Glutamatergic neuron (in vitro differentiated cells): Measurements from ENCODE around the gene IFI44L. TPM values are rescaled to one million over a fixed set of nuclear protein-coding genes. Genes with fewer than 3 reads are reported as not detected.

Experiments
- DNase-seq: peaks from one replicate; pipeline ENCODE4 v3.0.0; 2022
- H3K27ac Mint-ChIP-seq: one replicate; pipeline ENCODE4 v1.8.0; 2020; ENCODE audit warnings: mild to moderate bottlenecking, mixed read lengths, inconsistent platforms; ENCODE audit not compliant: unreplicated experiment
- H3K27me3 Mint-ChIP-seq: one replicate; pipeline ENCODE4 v1.8.0; 2020; ENCODE audit warnings: mild to moderate bottlenecking, moderate library complexity, mixed read lengths, inconsistent platforms; ENCODE audit not compliant: unreplicated experiment
- H3K36me3 Mint-ChIP-seq: one replicate; pipeline ENCODE4 v1.8.0; 2020; ENCODE audit warnings: mild to moderate bottlenecking, mixed read lengths, inconsistent platforms; ENCODE audit not compliant: unreplicated experiment
- H3K4me1 Mint-ChIP-seq: one replicate; pipeline ENCODE4 v1.8.0; 2020; ENCODE audit warnings: mild to moderate bottlenecking, low read depth, mixed read lengths, inconsistent platforms; ENCODE audit not compliant: unreplicated experiment
- H3K4me3 Mint-ChIP-seq: one replicate; pipeline ENCODE4 v1.8.0; 2020; ENCODE audit warnings: mild to moderate bottlenecking, mixed read lengths, inconsistent platforms; ENCODE audit not compliant: unreplicated experiment
- H3K9me3 Mint-ChIP-seq: one replicate; pipeline ENCODE4 v1.8.0; 2020; ENCODE audit warnings: mild to moderate bottlenecking, moderate library complexity, mixed read lengths, inconsistent platforms; ENCODE audit not compliant: unreplicated experiment
- total RNA-seq: library from RNA; stranded (reverse); fragmentation: NEBNext Ultra II Directional; extraction: Animal tissue kit (Norgen Biotek cat#: 25700); gene quantifications from one replicate; pipeline ENCODE4 v1.2.1, GENCODE V29; 2021; ENCODE audit not compliant: unreplicated experiment
- TF ChIP-seq, protein P1 (sequence below): fragments of 200-600 bp; sonication (generic); IDR thresholded peaks from one replicate; pipeline ENCODE4 v1.5.0; 2021; ENCODE audit not compliant: partially characterized antibody, unreplicated experiment

IFI44L gene
- total RNA-seq, 1 donor from 2014 or later: not detected

DNA sequence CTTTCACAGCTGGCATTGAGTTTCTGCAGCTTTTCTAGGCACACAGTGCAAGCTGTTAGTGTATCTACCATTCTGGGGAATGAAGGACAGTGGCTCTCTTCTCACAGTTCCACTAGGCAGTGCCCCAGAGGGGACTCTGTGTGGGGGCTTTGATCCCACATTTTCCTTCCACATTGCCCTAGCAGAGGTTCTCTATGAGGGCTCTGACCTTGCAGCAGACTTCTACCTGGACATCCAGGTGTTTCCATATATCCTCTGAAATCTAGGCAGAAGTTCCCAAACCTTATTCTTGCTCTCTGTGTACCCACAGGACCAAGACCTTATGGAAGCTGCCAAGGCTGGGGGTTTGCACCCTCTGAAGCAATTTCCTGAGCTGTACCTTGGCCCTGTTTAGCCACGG is 27.0 kb downstream of the IFI44L start:
- no peaks in the 10 kb centered on the region for H3K4me1 Mint-ChIP-seq
- H3K4me3 Mint-ChIP-seq: no peak overlapping the region
- TF ChIP-seq, protein P1, sequence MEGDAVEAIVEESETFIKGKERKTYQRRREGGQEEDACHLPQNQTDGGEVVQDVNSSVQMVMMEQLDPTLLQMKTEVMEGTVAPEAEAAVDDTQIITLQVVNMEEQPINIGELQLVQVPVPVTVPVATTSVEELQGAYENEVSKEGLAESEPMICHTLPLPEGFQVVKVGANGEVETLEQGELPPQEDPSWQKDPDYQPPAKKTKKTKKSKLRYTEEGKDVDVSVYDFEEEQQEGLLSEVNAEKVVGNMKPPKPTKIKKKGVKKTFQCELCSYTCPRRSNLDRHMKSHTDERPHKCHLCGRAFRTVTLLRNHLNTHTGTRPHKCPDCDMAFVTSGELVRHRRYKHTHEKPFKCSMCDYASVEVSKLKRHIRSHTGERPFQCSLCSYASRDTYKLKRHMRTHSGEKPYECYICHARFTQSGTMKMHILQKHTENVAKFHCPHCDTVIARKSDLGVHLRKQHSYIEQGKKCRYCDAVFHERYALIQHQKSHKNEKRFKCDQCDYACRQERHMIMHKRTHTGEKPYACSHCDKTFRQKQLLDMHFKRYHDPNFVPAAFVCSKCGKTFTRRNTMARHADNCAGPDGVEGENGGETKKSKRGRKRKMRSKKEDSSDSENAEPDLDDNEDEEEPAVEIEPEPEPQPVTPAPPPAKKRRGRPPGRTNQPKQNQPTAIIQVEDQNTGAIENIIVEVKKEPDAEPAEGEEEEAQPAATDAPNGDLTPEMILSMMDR: no peak
- H3K9me3 Mint-ChIP-seq: peaks cover 3% of the 10 kb centered on the region
- H3K27me3 Mint-ChIP-seq: no peaks in the 10 kb centered on the region
- H3K27ac Mint-ChIP-seq: no peak overlapping the region
- peaks cover 15% of the 10 kb centered on the region for H3K36me3 Mint-ChIP-seq
- DNase-seq: no peak

DNA sequence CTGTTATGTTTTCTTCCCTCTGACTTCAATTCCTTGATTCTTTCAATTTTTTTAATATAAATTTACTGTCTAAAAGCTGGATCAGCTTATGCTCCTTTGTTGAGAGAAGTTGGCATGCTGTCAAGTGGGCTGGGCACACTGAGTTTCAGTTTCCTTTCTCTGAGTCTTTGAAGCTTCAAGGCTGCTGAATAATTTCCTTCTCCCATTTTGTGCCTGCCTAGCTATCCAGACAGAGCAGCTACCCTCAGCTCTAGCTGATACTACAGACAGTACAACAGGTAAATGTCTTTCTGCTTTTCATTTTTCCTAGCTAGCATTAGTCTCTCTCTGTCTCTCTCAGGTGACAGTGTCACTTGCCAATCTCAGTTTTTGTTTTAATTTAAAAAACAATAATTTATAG is 29.4 kb downstream of the IFI44L start, which contains the start of gene IFI44:
Gene IFI44, plus strand, starts transcription at position 204 of the 400 bp plus-strand sequence. CDS start 365 bp downstream, outside the sequence.
- no peak for DNase-seq
- peaks cover 5% of the 10 kb centered on the region for H3K4me1 Mint-ChIP-seq
- TF ChIP-seq, protein P1: no peak
- no peaks in the 10 kb centered on the region for H3K27me3 Mint-ChIP-seq
- H3K4me3 Mint-ChIP-seq: no peak within 1 kb of the TSS
- H3K36me3 Mint-ChIP-seq: peaks cover 15% of the 10 kb centered on the region
- H3K27ac Mint-ChIP-seq: no peak within 1 kb of the TSS
- peaks cover 3% of the 10 kb centered on the region for H3K9me3 Mint-ChIP-seq

DNA sequence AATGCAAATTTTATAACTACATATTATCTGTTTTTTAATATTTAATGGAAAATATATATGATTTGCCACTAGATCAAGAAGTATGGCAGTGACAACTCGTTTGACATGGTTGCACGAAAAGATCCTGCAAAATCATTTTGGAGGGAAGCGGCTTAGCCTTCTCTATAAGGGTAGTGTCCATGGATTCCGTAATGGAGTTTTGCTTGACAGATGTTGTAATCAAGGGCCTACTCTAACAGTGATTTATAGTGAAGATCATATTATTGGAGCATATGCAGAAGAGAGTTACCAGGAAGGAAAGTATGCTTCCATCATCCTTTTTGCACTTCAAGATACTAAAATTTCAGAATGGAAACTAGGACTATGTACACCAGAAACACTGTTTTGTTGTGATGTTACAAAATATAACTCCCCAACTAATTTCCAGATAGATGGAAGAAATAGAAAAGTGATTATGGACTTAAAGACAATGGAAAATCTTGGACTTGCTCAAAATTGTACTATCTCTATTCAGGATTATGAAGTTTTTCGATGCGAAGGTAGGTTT is 29.9 kb downstream of the IFI44L start:
- H3K27me3 Mint-ChIP-seq: no peaks in the 10 kb centered on the region
- H3K4me3 Mint-ChIP-seq: no peak overlapping the region
- peaks cover 5% of the 10 kb centered on the region for H3K4me1 Mint-ChIP-seq
- TF ChIP-seq, protein P1: no peak
- peaks cover 3% of the 10 kb centered on the region for H3K9me3 Mint-ChIP-seq
- no peak overlapping the region for H3K27ac Mint-ChIP-seq
- peaks cover 15% of the 10 kb centered on the region for H3K36me3 Mint-ChIP-seq
- no peak for DNase-seq

DNA sequence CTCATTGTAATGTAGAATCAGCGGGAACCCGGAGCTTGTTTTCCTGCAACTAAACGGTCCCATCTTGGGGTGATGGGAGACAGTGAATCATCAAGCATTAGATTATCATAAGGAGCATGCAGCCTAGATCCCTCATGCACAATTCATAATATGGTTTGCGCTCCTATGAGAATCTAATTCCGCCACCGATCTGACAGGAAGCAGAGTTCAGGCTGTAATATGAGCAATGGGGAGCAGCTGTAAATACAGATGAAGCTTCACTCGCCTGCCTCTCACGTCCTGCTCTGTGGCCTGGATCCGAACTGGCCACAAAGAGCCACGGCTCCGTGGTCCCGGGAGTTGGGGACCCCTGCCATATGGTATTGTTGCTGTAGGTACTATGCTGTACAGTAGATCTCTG is 31.0 kb downstream of the IFI44L start:
- no peaks in the 10 kb centered on the region for H3K27me3 Mint-ChIP-seq
- no peak for DNase-seq
- peaks cover 3% of the 10 kb centered on the region for H3K9me3 Mint-ChIP-seq
- TF ChIP-seq, protein P1: no peak
- peaks cover 11% of the 10 kb centered on the region for H3K36me3 Mint-ChIP-seq
- peaks cover 5% of the 10 kb centered on the region for H3K4me1 Mint-ChIP-seq
- no peak overlapping the region for H3K4me3 Mint-ChIP-seq
- no peak overlapping the region for H3K27ac Mint-ChIP-seq

DNA sequence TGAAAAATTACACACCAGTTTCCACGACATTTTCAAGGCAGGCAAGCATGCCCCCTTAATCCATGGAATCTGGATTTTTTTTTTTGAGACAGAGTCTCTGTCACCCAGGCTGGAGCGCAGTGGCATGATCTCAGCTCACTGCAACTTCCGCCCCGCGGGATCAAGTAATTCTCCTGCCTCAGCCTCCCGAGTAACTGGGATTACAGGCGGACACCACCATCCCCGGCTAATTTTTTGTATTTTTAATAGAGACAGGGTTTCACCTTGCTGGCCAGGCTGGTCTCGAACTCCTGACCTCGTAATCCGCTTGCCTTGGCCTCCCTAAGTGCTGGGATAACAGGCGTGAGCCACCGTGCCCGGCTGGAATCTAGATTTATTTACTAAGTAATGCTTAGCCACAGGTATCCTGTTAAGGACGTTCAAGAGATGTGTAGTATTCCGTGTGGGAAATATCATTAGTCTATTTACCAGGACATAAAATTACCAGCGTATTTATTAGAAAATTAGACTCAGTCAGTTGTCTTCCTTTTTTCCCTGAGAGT is 31.8 kb downstream of the IFI44L start:
- no peak for DNase-seq
- Mint-ChIP-seq H3K4me1 (peaks cover 5% of the 10 kb centered on the region), H3K27me3 (no peaks in the 10 kb centered on the region), H3K27ac (no peak overlapping the region), H3K36me3 (peaks cover 9% of the 10 kb centered on the region), H3K4me3 (no peak overlapping the region), H3K9me3 (peaks cover 3% of the 10 kb centered on the region)
- TF ChIP-seq, protein P1: no peak
